HPDE6-E6E7 (cell line): ENCODE results near the gene GALNTL6.
"Not testable (repeated sequence)": the region's sequence is repeated elsewhere in the genome, so short reads cannot be mapped to it uniquely, and the experiment has no call there.

Source experiments
- DNase-seq: peaks from one replicate; pipeline ENCODE4 v3.0.0; 2011; ENCODE audit warnings: missing footprints; ENCODE audit errors: extremely low spot score

Gene GALNTL6

DNA sequence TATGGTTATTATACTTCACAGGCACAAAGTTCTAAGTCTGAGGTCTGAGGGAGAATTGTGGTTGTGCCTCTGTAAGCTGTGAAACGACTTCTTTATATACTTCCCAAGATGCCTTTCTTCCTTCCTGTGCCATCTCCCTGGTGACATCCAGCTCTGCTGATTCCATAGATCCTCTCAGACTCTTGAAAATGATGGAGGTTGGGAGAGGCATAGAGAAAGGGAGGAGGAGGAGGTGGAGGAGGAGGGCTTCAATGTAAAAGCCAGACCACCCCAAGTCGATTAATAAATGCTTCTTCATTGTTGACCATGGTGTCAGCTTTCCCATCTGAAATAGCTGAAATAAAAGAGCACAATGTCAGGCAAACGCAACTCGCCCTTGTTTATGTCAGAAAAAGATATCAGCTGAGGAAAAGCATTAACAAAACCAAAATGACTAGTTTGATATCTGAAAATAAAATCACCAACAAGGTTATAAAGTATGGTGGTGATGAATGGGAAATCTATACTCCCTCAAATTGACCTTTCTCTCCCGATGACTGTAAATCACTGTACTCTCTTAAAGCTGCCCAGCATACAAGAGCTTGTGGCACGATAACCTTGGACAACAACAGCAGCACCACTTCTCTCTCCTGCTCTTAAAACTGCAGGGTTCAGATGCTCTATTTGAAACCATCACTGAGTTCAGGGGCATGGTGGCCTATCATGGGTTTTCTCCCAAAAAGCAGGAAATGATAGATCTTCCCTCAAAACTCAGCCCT lies 1125.0 kb downstream of the GALNTL6 start:
- DNase-seq: no peak

DNA sequence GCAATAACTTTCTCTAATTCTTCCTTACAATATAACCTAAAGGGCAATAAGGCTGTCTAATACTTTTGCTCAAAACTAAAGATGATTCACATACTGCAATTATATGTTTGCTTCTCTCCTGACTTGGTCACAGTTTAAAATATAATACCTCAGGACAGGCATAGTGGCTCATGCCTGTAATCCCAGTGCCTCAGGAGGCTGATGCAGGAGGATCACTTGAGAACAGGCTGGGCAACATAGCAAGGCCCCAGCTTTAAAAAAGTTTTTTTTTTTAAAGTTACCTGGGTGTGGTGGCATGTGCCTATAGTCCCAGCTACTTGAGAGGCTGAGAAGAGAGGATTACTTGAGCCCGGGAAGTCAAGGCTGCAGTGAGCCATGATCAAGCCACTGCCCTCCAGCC lies 1125.7 kb downstream of the GALNTL6 start:
- DNase-seq: no peak

DNA sequence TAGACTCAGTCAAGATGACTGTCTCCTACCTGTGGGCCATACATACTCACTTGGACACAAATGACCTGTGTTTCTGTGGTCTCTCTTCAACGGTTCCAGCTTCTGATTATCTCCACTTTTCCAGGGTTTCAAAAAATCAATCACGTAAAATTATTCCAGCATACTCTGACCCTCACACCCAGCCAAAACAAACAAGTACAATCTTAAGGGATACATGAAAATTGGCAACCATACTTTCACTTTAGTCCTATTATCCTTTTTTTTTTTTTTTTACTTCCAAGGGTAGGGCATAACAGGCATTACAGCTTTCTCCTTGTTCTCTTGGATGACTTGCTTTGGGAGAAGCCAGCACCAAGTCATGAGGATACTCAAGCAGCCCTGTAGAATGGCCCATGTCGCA lies 1129.6 kb downstream of the GALNTL6 start:
- DNase-seq: no peak

DNA sequence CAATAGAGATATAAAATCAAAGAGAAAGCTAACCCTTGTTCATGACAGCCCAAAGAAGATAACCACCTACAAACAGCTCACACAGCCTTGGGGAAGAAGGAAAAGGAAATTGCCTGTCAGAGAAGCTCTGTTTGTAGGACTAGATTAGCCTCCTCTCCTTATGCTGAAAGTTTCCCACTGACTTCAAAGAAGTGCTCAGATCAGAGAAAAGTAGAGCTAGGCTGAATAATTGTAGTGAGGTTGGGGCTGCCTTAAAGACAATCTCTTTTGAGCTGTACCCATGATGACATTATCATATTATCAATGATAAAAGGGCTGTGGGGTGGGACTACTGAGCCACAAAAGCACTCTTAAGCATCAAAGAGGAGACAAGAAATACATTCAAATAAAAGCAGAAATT lies 1132.4 kb downstream of the GALNTL6 start:
- no peak for DNase-seq

DNA sequence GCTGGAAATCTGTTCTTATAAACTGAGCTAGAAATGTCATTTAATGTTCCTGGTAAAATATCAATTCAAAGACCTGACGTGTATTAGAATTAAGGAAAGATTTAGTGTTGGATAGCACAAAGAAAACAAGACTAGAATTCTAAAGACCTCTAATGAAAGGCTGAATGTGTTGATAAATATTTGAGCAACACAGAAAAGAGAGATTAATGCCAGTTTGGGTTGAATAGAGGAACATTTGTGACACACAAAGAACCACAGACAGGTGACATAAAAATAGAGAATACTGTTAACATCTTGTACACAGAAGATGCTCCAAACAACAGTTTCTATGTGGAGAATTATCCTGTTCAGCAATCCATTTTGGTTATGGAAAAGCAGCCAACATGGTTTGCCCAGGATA lies 1133.3 kb downstream of the GALNTL6 start:
- DNase-seq: no peak

DNA sequence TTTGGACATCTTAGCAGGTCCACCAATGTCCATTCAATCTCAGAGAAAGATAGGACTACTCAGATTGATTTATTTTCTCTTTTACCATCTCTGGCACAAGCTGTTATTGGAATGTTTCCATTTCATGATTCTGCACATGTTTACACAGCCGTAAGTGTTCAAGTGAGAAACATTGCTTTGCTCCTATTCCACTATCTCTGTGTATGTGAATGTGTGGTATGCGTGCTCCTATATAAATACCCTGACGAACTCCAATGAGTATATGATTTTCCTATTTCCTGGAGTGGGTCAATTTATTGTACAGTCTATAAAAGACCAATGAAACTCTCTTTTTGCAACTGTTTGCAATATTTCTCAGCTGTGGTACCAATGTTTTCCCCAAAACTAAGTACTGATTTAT lies 1134.4 kb downstream of the GALNTL6 start:
- no peak for DNase-seq

DNA sequence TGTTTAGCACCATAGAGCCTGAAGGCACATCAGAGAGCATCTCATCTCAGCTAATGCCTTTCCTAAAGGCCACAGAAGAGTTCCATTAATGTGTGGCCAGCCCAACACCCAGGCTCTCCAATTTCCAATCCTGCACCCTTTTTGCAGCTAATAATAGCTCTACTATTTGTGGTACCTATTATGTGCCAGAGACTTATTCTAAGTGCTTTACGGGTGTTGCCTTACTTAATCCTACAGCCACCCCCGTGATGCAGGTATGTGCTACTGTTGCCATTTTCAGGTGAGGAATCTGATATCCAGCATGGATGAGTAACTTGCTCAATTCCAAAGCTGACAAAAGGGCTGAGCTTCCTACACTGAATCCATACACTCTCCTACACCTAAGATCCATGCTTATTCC lies 1137.8 kb downstream of the GALNTL6 start:
- no peak for DNase-seq

DNA sequence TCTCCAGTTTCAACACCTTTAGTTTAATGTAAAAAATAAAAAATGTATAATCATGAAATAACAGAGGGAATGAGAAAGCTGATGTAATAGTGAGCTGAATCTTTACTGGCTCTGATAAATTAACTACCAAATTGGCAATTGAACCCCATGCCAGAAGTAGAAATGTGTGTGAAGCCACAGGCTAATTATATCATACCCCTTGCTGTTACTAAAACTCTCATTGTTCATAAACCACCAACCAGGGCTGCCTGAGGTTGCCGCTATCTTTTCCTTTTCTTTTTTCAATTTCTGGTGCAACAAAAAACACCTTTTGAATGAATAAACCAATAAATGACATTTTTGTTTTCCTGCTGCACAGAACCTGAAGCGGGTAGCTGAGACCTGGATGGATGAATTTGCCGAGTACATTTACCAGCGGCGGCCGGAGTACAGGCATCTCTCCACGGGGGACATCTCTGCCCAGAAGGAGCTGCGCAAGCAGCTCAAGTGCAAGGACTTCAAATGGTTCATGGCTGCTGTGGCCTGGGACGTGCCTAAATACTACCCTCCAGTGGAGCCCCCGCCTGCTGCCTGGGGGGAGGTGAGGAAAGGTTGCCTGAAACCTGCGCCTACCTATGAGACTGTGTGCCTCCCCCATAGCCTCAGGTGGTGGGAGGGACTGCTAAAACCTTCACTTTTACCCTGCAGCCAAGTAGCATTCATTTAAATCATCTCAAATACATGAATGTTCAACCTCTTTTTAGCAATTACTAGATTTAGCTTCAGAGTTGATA lies 1138.7 kb downstream of the GALNTL6 start:
- DNase-seq: no peak

DNA sequence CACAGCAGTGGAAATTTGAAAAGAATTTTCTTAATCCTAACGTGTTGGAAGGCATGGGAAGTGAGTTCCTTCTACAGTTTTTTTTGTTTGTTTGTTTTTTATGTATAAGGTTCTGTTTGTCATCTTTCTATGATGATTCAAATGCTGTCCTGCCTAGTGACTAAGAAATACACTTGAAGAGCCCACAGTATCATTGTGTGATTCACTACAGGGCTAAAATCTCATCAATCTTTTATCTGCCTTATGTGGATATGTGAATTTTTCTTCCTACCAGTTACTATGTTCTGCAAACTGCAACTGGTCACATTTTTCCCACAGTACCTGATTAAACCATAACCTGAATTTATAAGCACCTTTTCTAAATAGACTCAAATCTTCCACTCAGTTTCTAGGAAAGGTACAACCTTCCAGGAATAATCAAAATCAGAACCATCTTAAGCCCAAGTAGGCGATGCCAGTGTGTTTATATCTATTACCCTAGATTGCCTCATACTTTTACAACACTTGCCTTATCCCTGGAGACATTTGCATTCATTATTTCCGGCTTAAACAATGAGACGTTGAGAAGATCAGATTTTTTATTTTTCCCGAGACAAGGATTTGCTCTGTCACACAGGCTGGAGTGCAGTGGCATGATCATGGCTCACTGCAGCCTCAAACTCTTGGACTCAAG lies 1140.8 kb downstream of the GALNTL6 start:
- DNase-seq: no peak

DNA sequence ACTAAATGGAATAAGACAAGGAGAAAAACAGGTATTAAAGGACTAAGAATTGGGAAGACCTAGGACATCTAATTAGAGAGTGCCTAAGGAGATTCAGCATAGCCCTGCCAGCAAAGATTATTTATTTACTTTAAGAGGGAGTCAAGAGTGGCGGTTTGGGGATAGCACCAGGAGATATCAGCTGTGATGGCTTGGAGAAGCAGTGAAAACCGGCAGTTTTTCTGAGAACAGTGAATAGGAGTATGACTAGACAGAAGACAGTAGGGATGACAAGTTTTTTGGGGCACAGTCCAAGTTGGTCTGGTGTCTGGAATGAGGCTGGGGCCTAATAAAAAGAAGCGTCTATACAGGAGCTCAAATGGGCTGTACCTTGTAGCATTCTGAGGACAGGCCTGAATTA lies 1143.1 kb downstream of the GALNTL6 start:
- not testable (repeated sequence) for DNase-seq

DNA sequence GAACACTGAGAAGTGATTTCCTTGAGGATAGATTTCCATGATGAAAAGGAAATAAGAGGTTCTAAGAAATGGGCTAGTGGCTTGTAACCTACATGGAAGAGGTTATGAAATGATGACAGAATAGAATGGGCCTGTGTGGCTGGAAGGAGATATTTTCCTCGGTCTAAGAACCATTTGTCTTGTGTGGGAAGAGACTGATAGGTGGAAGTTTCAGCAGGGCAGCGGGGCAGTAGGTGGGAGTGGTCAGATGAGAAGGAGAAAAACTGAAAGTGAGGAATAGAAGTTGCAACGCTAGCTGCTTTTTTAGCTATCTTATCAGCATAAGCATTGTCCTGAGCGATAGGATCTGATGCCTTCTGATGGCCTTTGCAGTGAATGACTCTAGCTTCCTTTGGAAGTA lies 1144.0 kb downstream of the GALNTL6 start:
- no peak for DNase-seq

DNA sequence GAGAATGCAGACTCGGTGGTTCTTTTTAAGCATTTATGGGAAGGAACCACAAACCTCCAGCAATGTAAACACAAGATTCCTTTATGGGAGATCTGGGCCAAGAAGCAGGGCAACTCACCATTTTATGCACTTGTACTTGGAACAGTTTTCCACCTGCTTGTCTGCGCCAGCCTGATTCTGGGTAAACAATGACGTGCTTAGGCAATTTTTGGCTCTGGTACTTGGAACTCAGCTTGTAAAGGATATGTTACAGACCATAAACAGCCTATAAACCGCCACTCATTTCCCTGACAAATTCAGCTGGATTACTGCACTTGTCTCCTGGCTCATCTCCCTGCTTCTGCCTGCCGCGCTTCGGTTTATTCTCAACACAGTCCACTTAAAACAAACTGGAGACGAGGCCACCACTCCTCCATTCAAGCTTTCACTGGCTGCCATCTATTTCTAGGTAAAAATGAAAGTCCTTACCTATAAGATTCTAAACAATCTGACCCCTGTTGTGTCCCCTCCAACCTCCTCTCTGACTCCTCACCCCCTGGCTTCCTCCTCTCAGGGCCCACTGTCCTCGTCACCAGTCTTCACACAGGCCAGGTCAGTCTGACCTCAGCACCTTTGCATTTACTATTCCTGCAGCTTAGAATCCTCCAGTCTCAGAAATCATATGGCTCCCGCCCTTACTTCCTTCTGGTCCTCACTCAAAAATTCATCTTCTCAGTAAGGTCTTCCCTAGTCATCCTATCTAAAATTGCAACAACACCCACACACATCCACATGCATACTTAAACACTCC lies 1149.6 kb downstream of the GALNTL6 start:
- DNase-seq: no peak

DNA sequence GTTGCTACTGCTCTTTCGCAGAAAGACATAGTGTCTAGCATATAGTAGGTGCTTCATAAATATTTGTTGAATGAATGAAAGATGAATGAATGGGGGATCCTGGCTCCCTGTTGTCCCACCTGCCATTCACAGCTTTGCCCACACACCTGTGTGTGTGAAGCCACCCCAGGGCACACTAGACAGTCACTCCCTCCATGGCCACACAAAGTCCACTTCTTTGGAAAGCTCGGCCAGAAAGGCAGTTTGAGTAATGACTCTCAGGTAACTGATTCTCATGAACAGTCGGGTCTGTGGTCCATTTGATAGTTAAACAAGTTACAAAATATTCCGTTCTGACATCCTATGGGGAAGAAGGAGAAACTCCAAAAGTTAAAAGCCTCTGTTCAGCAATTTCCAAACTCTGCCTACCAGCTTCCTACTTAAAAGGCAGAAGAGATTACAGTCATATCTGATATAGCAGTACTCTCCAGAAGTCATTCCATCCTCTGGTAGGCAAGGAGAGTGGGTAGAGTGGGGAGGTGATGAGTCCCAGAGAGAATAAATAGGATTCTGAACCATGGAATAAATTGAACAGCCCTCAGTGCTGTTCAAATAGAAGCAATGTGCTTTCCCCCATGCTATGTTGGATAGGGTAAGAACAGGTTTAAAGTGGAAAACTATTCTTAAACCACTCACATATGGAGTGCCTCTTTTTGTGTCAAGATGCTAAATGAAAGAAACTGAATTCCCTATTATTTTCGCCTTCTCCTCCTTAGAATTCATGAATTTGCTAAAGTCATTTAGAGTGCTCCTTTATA lies 1150.5 kb downstream of the GALNTL6 start:
- no peak for DNase-seq

DNA sequence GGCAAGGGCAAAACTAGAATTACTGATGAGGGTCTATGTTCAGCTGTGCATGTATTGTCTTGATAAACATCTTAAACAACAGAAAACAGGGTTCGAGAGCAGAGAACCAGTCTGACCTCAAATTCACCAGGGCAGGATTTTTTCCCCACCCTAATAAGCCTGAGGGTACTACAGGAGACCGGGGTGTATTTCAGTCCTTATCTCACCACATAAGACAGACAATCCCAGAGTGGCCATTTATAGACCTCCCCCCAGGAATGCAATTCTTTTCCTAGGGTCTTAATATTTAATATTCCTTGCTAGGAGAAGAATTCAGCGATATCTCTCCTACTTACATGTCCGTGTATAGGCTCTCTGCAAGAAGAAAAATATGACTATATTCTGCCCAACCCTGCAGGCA lies 1157.0 kb downstream of the GALNTL6 start:
- not testable (repeated sequence) for DNase-seq

DNA sequence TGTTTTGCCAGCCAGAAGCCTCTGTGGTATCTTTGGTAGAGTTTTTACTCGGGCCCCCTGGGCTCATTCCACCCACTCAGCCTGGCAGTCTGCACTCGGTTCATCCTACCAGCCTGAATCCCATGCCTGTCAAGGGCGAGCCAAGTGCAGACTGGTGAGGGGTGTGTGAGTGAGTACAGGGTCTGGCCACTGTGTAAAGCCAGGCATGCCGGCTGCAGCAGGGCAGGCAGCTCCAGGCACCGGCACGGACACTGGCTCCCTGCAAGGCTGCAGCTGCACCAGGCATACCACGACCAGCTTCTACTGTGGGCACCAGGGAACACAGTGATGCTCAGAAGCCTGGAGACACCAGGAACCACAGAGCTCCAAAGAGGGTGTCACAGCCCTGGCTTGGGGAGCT lies 1161.4 kb downstream of the GALNTL6 start:
- DNase-seq: no peak

DNA sequence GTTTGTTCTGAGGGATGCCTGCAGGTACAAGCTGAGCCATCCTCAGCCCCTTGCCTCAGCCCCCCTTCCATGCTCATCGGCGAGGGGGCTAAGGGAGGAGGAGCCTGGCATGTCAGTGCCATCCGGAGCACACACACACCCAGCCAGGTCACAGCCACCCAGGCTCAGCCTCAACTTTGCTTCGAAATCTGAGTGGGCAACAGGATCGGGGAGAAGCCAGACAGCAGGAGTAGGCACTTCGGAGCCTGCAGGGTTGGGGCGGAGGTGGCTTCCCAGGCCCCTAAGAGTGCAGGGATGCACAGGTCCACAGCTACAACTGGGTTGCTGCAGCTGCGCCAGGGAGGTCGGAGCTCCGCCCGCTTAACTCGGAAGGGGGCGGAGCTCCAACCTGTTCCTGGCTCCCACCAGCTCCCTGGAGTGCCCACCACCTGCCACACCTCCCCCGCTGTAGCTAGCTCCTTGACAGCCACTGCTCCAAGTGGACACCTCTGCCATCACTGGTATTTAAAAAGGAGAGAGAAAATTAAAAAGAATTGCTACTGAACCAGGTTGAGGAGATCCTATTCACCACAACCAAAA lies 1162.5 kb downstream of the GALNTL6 start:
- no peak for DNase-seq

DNA sequence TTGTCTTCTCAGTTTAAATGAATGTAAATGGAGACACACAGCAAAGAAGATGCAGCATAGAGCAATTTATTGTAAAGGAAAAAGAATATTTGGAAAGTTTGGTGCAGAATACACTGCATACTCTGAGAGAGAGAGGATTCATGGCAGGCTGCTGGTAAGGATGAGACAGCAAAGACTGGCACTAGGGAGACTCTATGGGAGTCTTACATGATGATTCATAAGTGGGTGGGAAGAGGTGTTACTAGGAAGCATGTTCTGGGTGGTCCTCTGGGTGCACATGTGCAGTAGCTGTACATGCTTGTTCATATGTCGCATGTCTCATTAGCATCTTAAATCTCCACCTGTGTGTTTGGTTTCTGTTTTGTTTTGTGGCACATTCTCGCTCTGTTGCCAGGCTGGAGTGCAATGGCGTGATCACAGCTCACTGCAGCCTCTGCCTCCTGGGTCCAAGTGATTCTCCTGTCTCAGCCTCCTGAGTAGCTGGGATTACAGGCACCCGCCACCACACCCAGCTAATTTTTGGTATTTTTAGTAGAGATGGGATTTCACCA lies 1164.4 kb downstream of the GALNTL6 start:
- not testable (repeated sequence) for DNase-seq

DNA sequence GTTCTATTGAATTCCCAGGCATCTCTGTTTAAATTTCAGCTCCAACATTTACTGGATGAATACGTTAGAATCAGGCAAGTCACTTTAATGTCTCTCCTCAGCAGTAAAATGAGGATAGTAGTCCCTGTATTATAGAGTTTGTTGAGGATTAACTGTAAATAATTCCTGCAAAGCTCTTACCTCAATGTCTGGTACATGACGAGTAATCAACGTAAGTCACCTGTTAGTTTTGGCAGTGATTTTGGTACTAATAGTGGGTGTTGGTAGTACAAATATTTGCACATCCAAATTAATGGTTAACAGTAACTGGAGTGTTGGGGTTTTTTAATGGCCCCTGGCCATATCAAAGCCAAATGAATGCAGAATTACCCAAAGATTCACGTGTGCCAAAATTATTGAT lies 1165.6 kb downstream of the GALNTL6 start:
- DNase-seq: no peak

DNA sequence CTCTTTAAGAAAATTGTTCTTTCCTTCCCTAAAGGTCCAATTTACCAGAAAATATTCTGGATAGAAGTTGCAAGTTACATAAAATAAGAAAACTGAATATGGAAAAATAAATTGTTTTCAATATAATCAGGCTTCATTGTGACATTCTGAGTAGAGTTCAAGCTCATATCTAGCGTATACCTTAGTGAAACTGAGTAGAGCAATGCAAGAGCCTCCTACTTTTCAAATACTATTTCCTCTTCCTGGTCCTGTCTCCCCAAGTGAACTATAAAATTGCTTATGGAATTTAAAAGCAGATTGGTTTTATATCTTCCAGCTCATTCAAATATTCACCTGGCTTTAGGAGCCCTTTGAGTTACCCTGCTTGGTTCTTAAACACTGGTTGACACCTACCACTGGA lies 1166.1 kb downstream of the GALNTL6 start:
- DNase-seq: no peak

DNA sequence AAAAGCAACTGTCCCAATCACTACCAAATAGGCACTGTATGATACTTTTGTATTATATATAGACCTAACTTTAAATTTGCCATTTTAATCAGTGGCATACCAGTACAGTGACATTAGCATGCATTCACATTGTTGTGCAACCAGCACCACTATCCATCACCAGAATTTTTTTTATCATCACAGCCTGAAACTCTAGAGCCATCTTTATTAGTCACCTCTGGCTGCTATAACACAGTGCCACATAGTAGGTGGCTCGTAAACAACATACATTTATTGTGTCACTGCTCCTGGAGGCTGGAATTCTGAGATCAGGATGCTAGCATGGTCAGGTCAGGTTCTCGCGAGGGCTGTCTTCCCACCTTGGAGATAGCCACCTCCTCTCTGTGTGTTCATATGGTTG lies 1167.0 kb downstream of the GALNTL6 start:
- no peak for DNase-seq
